ENCODE measurements around the gene ETFA. TPM values are rescaled to one million over a fixed set of nuclear protein-coding genes. Genes with fewer than 3 reads are reported as not detected.

Gene ETFA
- total and polyA plus RNA-seq, 9 of the 15 experiments (the other 6 are each of a cell fraction or from before 2014, with no cell fraction given) = 130 to 543 (median 232) TPM

DNA sequence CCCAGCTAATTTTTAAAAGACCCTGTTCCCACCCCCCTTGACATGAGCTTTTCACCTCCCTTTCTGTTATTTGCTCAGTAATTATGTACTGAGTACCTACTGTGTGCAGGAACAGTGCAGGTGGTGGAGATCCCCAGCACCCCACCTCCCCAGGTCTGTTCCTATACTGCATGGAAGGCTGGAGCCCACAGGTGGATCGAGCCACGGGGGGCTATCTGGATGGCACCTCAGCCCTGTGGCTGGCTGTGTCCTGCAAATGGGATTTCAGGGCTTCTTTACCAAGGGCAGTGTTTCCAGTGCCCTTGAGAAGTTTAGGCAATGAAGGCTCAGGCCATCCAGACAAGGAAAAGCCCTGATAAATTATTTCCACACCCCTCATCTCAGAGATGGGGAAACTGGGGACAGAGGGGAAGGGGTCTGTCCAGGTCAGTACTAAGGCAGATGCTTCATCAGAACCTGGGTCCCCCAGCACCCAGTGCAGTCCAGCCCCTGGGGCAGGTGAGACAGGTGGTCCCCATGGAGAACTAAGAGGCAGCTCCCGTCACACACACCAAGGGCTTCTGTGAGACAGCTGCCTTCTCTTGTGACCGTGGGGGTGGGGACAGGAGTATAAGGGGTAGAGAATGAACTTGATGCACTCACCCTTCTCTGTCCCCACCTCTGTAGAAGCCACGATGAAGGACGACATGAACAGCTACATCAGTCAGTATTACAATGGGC is 109.6 kb downstream of the ETFA start:
- Histone ChIP-seq H2AFZ (ENCODE audit: low read depth, low read length) (no peak overlapping the region), H4K20me1 (replicated peaks; ENCODE audit: control insufficient read depth, insufficient read depth, low read length) (peaks cover 3% of the 10 kb centered on the region; the same call in 1 of the 2 replicates), H3K4me2 (ENCODE audit: insufficient read depth, low read length) (no peak overlapping the region), H3K27ac (ENCODE audit: extremely low read depth, low read depth, low read length) (no peak overlapping the region), H3K79me2 (ENCODE audit: control insufficient read depth, insufficient read depth, low read length) (no peaks in the 10 kb centered on the region), H3K4me1 (replicated peaks in 1 of 2; ENCODE audit: control insufficient read depth in 2 of 2, insufficient read depth in 2 of 2, low read length in 2 of 2) (peaks cover 9 to 16% of the 10 kb centered on the region in 2 experiments), H3K9me3 (replicated peaks; ENCODE audit: control insufficient read depth, insufficient read depth, low read depth, low read length) (no peaks in the 10 kb centered on the region), H3K9me1 (ENCODE audit: control insufficient read depth, insufficient read depth, low read length) (peaks cover 4% of the 10 kb centered on the region), H3K27me3 (ENCODE audit: control insufficient read depth in 2 of 2, insufficient read depth in 2 of 2, low read length in 2 of 2) (no peaks in the 10 kb centered on the region), H3K36me3 (ENCODE audit: control insufficient read depth, insufficient read depth, low read length) (peaks cover 10% of the 10 kb centered on the region; the same call in 2 of the 3 replicates), H3K9ac (ENCODE audit: insufficient read depth in 1 of 2, low read depth in 2 of 2, low read length in 2 of 2) (0 out of 4 replicates have a peak overlapping the region, but pooled peaks of 1 of the 2 experiments have one; percentile 55), H3K4me3 (no peak overlapping the region)
- ChIA-PET POLR2A (interaction anchor here (0.8 to 1.1 kb wide), 2 partner anchors 12 to 15 kb away, joined by 3 read pairs; no protein-coding TSS in a partner anchor), CTCF (ENCODE audit: low intra/inter-chr PET ratio) (no interaction called here)
- no peak for FAIRE-seq
- no TSS peak for BruUV-seq (replicated peaks)
- no peak for ATAC-seq
- in situ Hi-C loops (cut with MboI) (no loop called here), intact Hi-C loops (cut with micrococcal nuclease) (no loop called here)
- no peak for DNase-seq (ENCODE audit: extremely low read depth in 1 of 4, low spot score in 3 of 4)
- 49% methylated on average over 5 of the region's 6 CpGs for WGBS (ENCODE audit: insufficient coverage, low coverage, missing lambda C conversion rate)
- TF ChIP-seq TCF7 (IDR thresholded peaks at IDR 0.05; ENCODE audit: borderline replicate concordance) (no peak), CCNT2 (IDR thresholded peaks at IDR 0.05; ENCODE audit: borderline replicate concordance, extremely low read depth, insufficient read length, low read depth, low read length) (no peak), GATA2 (CRISPR knock-in tag; IDR thresholded peaks at IDR 0.05) (no peak), ZBTB7A (IDR thresholded peaks at IDR 0.05; ENCODE audit: borderline replicate concordance, control insufficient read depth, low read depth, low read length) (no peak), POLR2B (IDR thresholded peaks at IDR 0.05; ENCODE audit: low read depth, partially characterized antibody) (no peak), ZNF444 (CRISPR knock-in tag; IDR thresholded peaks at IDR 0.05) (no peak), ARID2 (IDR thresholded peaks at IDR 0.05) (no peak), RBBP5 (IDR thresholded peaks at IDR 0.05; ENCODE audit: borderline replicate concordance, insufficient read depth, low read length, poor library complexity, severe bottlenecking) (no peak), CHD4 (IDR thresholded peaks at IDR 0.05; ENCODE audit: insufficient read depth, insufficient replicate concordance, low read depth, low read length, poor library complexity, severe bottlenecking) (no peak), PRMT5 (CRISPR knock-in tag; IDR thresholded peaks at IDR 0.05) (no peak), MXI1 (IDR thresholded peaks at IDR 0.05; ENCODE audit: low read depth, low read length) (no peak), CREBBP (IDR thresholded peaks at IDR 0.05; ENCODE audit: low read depth, low read length) (no peak)
- TF ChIP-seq, protein P1, sequence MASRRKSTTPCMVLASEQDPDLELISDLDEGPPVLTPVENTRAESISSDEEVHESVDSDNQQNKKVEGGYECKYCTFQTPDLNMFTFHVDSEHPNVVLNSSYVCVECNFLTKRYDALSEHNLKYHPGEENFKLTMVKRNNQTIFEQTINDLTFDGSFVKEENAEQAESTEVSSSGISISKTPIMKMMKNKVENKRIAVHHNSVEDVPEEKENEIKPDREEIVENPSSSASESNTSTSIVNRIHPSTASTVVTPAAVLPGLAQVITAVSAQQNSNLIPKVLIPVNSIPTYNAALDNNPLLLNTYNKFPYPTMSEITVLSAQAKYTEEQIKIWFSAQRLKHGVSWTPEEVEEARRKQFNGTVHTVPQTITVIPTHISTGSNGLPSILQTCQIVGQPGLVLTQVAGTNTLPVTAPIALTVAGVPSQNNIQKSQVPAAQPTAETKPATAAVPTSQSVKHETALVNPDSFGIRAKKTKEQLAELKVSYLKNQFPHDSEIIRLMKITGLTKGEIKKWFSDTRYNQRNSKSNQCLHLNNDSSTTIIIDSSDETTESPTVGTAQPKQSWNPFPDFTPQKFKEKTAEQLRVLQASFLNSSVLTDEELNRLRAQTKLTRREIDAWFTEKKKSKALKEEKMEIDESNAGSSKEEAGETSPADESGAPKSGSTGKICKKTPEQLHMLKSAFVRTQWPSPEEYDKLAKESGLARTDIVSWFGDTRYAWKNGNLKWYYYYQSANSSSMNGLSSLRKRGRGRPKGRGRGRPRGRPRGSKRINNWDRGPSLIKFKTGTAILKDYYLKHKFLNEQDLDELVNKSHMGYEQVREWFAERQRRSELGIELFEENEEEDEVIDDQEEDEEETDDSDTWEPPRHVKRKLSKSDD (conservative IDR thresholded peaks at IDR 0.05; ENCODE audit: low read length) = no peak
- TF ChIP-seq, protein P2, sequence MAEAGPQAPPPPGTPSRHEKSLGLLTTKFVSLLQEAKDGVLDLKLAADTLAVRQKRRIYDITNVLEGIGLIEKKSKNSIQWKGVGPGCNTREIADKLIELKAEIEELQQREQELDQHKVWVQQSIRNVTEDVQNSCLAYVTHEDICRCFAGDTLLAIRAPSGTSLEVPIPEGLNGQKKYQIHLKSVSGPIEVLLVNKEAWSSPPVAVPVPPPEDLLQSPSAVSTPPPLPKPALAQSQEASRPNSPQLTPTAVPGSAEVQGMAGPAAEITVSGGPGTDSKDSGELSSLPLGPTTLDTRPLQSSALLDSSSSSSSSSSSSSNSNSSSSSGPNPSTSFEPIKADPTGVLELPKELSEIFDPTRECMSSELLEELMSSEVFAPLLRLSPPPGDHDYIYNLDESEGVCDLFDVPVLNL (CRISPR knock-in tag; IDR thresholded peaks at IDR 0.05; ENCODE audit: low read depth) = no peak
